Panc1 (cell line): Measurements from ENCODE around the gene PDK2.

Experiments
- CTCF ChIP-seq: fragments of 450-650 bp; IDR thresholded peaks from 2 replicates; pipeline ENCODE4 v1.5.1; 2017; ENCODE audit warnings: mild to moderate bottlenecking
- POLR2AphosphoS5 ChIP-seq: IDR thresholded peaks from 2 replicates; pipeline ENCODE4 v1.6.1; 2012; ENCODE audit warnings: mild to moderate bottlenecking, low read depth, low read length, moderate library complexity
- REST ChIP-seq, 2 experiments: IDR thresholded peaks; 2 replicates each; pipeline ENCODE4 v1.6.1; 2011 to 2012; ENCODE audit warnings: low read depth in 2 of 2, control low read depth in 1 of 2, low read length in 1 of 2, mild to moderate bottlenecking in 1 of 2, moderate library complexity in 1 of 2; ENCODE audit not compliant: insufficient read depth in 1 of 2
- SIN3A ChIP-seq: IDR thresholded peaks from 2 replicates; pipeline ENCODE4 v1.6.1; 2012; ENCODE audit warnings: low read depth, mild to moderate bottlenecking, low read length, moderate library complexity, borderline replicate concordance; ENCODE audit not compliant: insufficient read depth

DNA sequence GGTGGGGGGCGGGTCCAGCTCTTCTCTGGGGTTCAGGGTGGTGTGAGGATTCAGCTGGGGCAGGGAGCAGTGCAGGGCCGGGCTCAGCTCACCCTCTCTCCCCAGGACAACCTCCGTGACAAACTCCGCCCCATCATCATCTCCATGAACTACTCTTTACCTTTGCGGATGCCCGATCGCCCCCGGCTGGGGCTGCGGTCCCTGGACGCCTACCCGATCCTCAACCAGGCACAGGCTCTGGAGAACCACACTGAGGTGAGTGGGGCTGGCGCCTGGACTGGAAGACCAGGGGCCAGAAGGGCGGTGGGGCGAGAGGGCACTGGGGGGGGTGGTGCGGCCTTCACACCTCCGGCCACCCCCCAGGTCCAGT lies 18.9 kb upstream of the PDK2 start:
- TF ChIP-seq CTCF (no peak), REST (IDR thresholded peaks at IDR 0.05; ENCODE audit: insufficient read depth in 1 of 2, low read depth in 2 of 2, low read length in 1 of 2) (no peak), POLR2AphosphoS5 (0 out of 2 replicates have a peak, but pooled peaks have one; percentile 40), SIN3A (no peak)
